Vagina (tissue), 2 donors: ENCODE data around the gene RPS6KC1.

Source experiments
- CTCF ChIP-seq, 3 experiments: fragments of 450-650 bp in 2 of 3; fragments of 200-600 bp in 1 of 3; sonication (generic) in 1 of 3; IDR thresholded peaks; one replicate each; pipeline ENCODE4 v1.5.1; 2017 to 2019; ENCODE audit warnings: antibody characterized with exemption in 3 of 3, mild to moderate bottlenecking in 2 of 3, moderate library complexity in 2 of 3
- POLR2A ChIP-seq, 2 donors: fragments of 450-650 bp; IDR thresholded peaks; one replicate each; pipeline ENCODE4 v1.6.1; 2017; ENCODE audit warnings: antibody characterized with exemption in 2 of 2, mild to moderate bottlenecking in 2 of 2, moderate library complexity in 2 of 2
- POLR2AphosphoS5 ChIP-seq, 2 donors: sonication (generic); formaldehyde crosslinking; IDR thresholded peaks; one replicate each; pipeline ENCODE4 v1.9.0; 2017; ENCODE audit warnings: antibody characterized with exemption in 2 of 2, mild to moderate bottlenecking in 2 of 2, low read depth in 1 of 2; ENCODE audit not compliant: insufficient read depth in 1 of 2

DNA sequence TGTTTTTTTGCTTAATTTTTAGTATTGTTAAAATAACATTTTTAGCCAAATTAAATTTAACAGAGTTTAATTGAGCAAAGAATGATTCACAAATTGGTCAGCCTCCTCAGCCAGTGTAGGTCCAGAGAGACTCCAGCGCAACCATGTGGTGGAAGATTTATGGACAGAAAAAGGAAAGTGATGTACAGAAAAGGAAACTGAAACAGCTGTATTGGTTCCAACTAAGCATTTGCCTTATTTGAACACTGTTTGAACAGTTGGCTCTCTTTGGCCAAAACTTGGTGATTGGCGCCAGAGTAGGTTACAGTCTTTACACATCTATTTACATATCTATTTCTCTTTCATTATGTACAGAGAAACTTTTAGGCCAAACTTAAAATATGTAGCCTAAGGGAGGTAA, 19.4 kb downstream of the RPS6KC1 start:
- TF ChIP-seq CTCF (IDR thresholded peaks at IDR 0.05) (no peak), POLR2A (IDR thresholded peaks at IDR 0.05) (no peak), POLR2AphosphoS5 (IDR thresholded peaks at IDR 0.05; ENCODE audit: insufficient read depth in 1 of 2, low read depth in 1 of 2) (no peak)
